ENCODE measurements around the gene FOSL2. TPM values are rescaled to one million over a fixed set of nuclear protein-coding genes. Genes with fewer than 3 reads are reported as not detected.
"Not testable (repeated sequence)": the region's sequence is repeated elsewhere in the genome, so short reads cannot be mapped to it uniquely, and the experiment has no call there.

FOSL2 gene
- total RNA-seq, 2 experiments from 2014 or later: 114 to 119 TPM

GRCh38 chr2:28370354-28370753 lies 22.3 kb upstream of the FOSL2 start:
- CTCF ChIA-PET: interaction anchor here (0.9 kb wide), 1 partner anchor 12 kb away, joined by 3 read pairs; no protein-coding TSS in a partner anchor
- no peak overlapping the region for H3K4me3 Mint-ChIP-seq
- H3K27ac Mint-ChIP-seq: no peak overlapping the region
- intact Hi-C loops (cut with micrococcal nuclease): no loop called here
- H3K9me3 Mint-ChIP-seq: no peaks in the 10 kb centered on the region
- DNase-seq (no peak), ATAC-seq (no peak)
- POLR2A ChIA-PET: no interaction called here
- peaks cover 23% of the 10 kb centered on the region for H3K4me1 Mint-ChIP-seq (ENCODE audit: low read depth)
- no peaks in the 10 kb centered on the region for H3K27me3 Mint-ChIP-seq
- H3K36me3 Mint-ChIP-seq (ENCODE audit: low read depth): no peaks in the 10 kb centered on the region
- no peak for TF ChIP-seq CTCF (IDR thresholded peaks at IDR 0.05)

GRCh38 chr2:28371728-28372127 lies 20.9 kb upstream of the FOSL2 start:
- H3K4me1 Mint-ChIP-seq (ENCODE audit: low read depth); DNase-seq; H3K9me3 Mint-ChIP-seq; H3K27me3 Mint-ChIP-seq; POLR2A ChIA-PET; H3K36me3 Mint-ChIP-seq (ENCODE audit: low read depth); intact Hi-C loops (cut with micrococcal nuclease); H3K4me3 Mint-ChIP-seq; ATAC-seq; CTCF ChIA-PET; H3K27ac Mint-ChIP-seq: not testable (repeated sequence)

GRCh38 chr2:28373854-28374253 lies 18.8 kb upstream of the FOSL2 start:
- Mint-ChIP-seq H3K4me3 (no peak overlapping the region), H3K36me3 (ENCODE audit: low read depth) (no peaks in the 10 kb centered on the region), H3K27me3 (no peaks in the 10 kb centered on the region), H3K9me3 (no peaks in the 10 kb centered on the region), H3K27ac (no peak overlapping the region), H3K4me1 (ENCODE audit: low read depth) (peaks cover 5% of the 10 kb centered on the region)
- no peak for ATAC-seq
- intact Hi-C loops (cut with micrococcal nuclease): no loop called here
- TF ChIP-seq CTCF (IDR thresholded peaks at IDR 0.05): no peak
- DNase-seq: no peak
- POLR2A ChIA-PET: interaction anchor here (0.6 kb wide), 1 partner anchor 741 kb away, joined by 3 read pairs; no protein-coding TSS in a partner anchor
- CTCF ChIA-PET: no interaction called here

- Mint-ChIP-seq H3K27me3 (no peaks in the 10 kb centered on the region), H3K4me1 (ENCODE audit: low read depth) (peaks cover 9% of the 10 kb centered on the region), H3K4me3 (no peak overlapping the region), H3K9me3 (no peaks in the 10 kb centered on the region), H3K36me3 (ENCODE audit: low read depth) (no peaks in the 10 kb centered on the region), H3K27ac (no peak overlapping the region)
- intact Hi-C loops (cut with micrococcal nuclease): no loop called here
- TF ChIP-seq CTCF (IDR thresholded peaks at IDR 0.05): no peak
- DNase-seq: no peak
- ChIA-PET CTCF (no interaction called here), POLR2A (no interaction called here)
- ATAC-seq: no peak
Observed at GRCh38 chr2:28374331-28374730, 18.3 kb upstream of the FOSL2 start.

GRCh38 chr2:28375236-28375635 lies 17.4 kb upstream of the FOSL2 start:
- no peak overlapping the region for H3K4me3 Mint-ChIP-seq
- H3K36me3 Mint-ChIP-seq (ENCODE audit: low read depth): no peaks in the 10 kb centered on the region
- no peaks in the 10 kb centered on the region for H3K27me3 Mint-ChIP-seq
- no peak for DNase-seq
- H3K4me1 Mint-ChIP-seq (ENCODE audit: low read depth): peaks cover 14% of the 10 kb centered on the region
- no peak overlapping the region for H3K27ac Mint-ChIP-seq
- no peak for TF ChIP-seq CTCF (IDR thresholded peaks at IDR 0.05)
- CTCF ChIA-PET: no interaction called here
- POLR2A ChIA-PET: interaction anchor here (0.9 kb wide), 1 partner anchor 21 kb away, joined by 4 read pairs; no protein-coding TSS in a partner anchor
- H3K9me3 Mint-ChIP-seq: no peaks in the 10 kb centered on the region
- ATAC-seq: no peak
- intact Hi-C loops (cut with micrococcal nuclease): no loop called here
